Smooth muscle cell (in vitro differentiated cells): ENCODE measurements around the gene PRDM11. TPM values are rescaled to one million over a fixed set of nuclear protein-coding genes. Genes with fewer than 3 reads are reported as not detected.

Experiments
- DNase-seq: peaks from one replicate; lab custom pipeline; 2025; ENCODE audit not compliant: unreplicated experiment; lab: John Stamatoyannopoulos, UW
- H2AFZ ChIP-seq: fragments of 200-600 bp; sonication (generic); 2 replicates; pipeline ENCODE4 v1.6.0; 2016; ENCODE audit warnings: antibody characterized with exemption, low read depth, mild to moderate bottlenecking
- H3F3A ChIP-seq: fragments of 200-600 bp; sonication (generic); 2 replicates; pipeline ENCODE4 v1.6.0; 2017; ENCODE audit warnings: antibody characterized with exemption, low read depth
- H3K27ac ChIP-seq: fragments of 200-600 bp; sonication (generic); 2 replicates; pipeline ENCODE4 v1.5.1; 2016; ENCODE audit warnings: low read depth, mild to moderate bottlenecking
- H3K27me3 ChIP-seq: fragments of 200-600 bp; sonication (generic); 2 replicates; pipeline ENCODE4 v1.6.1; 2016; ENCODE audit warnings: low read depth, mild to moderate bottlenecking
- H3K36me3 ChIP-seq: fragments of 200-600 bp; sonication (generic); 2 replicates; pipeline ENCODE4 v1.5.1; 2016; ENCODE audit warnings: low read depth
- H3K4me1 ChIP-seq: fragments of 200-600 bp; sonication (generic); 2 replicates; pipeline ENCODE4 v1.5.1; 2016; ENCODE audit warnings: low read depth
- H3K4me2 ChIP-seq: fragments of 200-600 bp; sonication (generic); 2 replicates; pipeline ENCODE4 v1.6.0; 2016; ENCODE audit warnings: mild to moderate bottlenecking
- H3K4me3 ChIP-seq: fragments of 200-600 bp; sonication (generic); 2 replicates; pipeline ENCODE4 v1.5.1; 2016; ENCODE audit warnings: mild to moderate bottlenecking
- H3K79me2 ChIP-seq: fragments of 200-600 bp; sonication (generic); 2 replicates; pipeline ENCODE4 v1.6.0; 2016; ENCODE audit warnings: low read depth, mild to moderate bottlenecking
- H3K9ac ChIP-seq: fragments of 200-600 bp; sonication (generic); 2 replicates; pipeline ENCODE4 v1.6.0; 2016; ENCODE audit warnings: low read depth
- H3K9me3 ChIP-seq: fragments of 200-600 bp; sonication (generic); replicated peaks from 2 replicates; pipeline ENCODE4 v1.5.1; 2016; ENCODE audit warnings: low read depth
- H4K20me1 ChIP-seq: fragments of 200-600 bp; sonication (generic); 2 replicates; pipeline ENCODE4 v1.6.0; 2016; ENCODE audit warnings: low read depth
- WGBS: methylation state at CpG from one replicate; pipeline ENCODE4 v1.1.7; 2016; ENCODE audit warnings: low lambda C conversion rate; 5-methylcytosine and 5-hydroxymethylcytosine counted together
- polyA plus RNA-seq: library from polyadenylated mRNA; unstranded; fragments of >200 nt; fragmentation: Nextera tagmentation; extraction: Ambion mirVana; gene quantifications from 2 replicates; pipeline ENCODE4 v1.2.1, GENCODE V29; 2016
- total RNA-seq: library from RNA; depleted of rRNA; stranded (reverse); fragments of >200 nt; gene quantifications from 2 replicates; pipeline ENCODE4 v1.2.3, GENCODE V29; 2014
- TF ChIP-seq, protein P1 (sequence below): fragments of 200-600 bp; sonication (generic); IDR thresholded peaks from 2 replicates; pipeline ENCODE4 v1.5.1; 2017; ENCODE audit warnings: borderline replicate concordance, mild to moderate bottlenecking, antibody characterized with exemption; ENCODE audit not compliant: insufficient read depth, poor library complexity, severe bottlenecking

The PRDM11 gene
- total and polyA plus RNA-seq, 2 experiments from 2014 or later = 5.8 to 6.6 TPM

DNA sequence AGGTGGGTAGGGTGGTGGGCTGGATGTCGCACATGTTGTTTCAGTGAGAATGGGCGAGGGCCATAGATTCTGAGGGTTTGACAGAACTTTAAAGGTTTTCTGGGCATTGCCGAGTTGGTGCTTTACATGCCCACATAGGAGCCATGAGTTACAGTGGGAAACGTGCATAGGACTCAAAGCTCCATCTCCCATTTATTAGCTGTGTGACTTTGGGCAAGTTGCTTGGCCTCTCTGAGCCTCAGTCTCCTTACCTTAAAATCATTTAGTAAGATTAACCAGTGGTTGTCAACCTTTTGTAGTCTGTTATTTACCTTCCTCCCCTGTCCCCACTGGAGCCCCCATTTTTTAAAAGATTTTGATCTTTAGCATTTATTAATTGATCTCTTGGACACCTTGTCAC is 72.3 kb downstream of the PRDM11 start:
- H4K20me1 ChIP-seq = no peaks in the 10 kb centered on the region
- H3K79me2 ChIP-seq = no peaks in the 10 kb centered on the region
- TF ChIP-seq, protein P1, sequence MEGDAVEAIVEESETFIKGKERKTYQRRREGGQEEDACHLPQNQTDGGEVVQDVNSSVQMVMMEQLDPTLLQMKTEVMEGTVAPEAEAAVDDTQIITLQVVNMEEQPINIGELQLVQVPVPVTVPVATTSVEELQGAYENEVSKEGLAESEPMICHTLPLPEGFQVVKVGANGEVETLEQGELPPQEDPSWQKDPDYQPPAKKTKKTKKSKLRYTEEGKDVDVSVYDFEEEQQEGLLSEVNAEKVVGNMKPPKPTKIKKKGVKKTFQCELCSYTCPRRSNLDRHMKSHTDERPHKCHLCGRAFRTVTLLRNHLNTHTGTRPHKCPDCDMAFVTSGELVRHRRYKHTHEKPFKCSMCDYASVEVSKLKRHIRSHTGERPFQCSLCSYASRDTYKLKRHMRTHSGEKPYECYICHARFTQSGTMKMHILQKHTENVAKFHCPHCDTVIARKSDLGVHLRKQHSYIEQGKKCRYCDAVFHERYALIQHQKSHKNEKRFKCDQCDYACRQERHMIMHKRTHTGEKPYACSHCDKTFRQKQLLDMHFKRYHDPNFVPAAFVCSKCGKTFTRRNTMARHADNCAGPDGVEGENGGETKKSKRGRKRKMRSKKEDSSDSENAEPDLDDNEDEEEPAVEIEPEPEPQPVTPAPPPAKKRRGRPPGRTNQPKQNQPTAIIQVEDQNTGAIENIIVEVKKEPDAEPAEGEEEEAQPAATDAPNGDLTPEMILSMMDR = no peak
- no peak overlapping the region for H3K4me2 ChIP-seq
- H2AFZ ChIP-seq = no peak overlapping the region
- DNase-seq = no peak
- no peak overlapping the region for H3K9ac ChIP-seq
- H3K4me3 ChIP-seq = no peak overlapping the region
- WGBS = 93% methylated on average over 4 of the region's 4 CpGs
- H3K4me1 ChIP-seq = no peaks in the 10 kb centered on the region
- H3F3A ChIP-seq = no peaks in the 10 kb centered on the region
- H3K36me3 ChIP-seq = no peaks in the 10 kb centered on the region
- no peaks in the 10 kb centered on the region for H3K9me3 ChIP-seq
- H3K27me3 ChIP-seq = no peaks in the 10 kb centered on the region
- no peak overlapping the region for H3K27ac ChIP-seq

DNA sequence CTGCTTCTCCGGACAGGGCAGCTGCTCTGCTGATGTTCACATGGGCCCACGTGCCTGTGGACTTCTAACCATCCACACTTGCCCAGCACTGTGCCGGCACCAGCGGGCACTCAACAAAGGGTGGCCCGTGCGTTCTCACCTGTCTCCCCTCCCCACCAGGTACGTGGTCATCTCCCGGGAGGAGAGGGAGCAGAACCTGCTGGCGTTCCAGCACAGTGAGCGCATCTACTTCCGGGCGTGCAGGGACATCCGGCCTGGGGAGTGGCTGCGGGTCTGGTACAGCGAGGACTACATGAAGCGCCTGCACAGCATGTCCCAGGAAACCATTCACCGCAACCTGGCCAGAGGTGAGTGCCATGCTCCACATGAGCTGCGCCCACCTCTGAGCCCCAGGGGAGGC is 73.0 kb downstream of the PRDM11 start:
- Histone ChIP-seq H3K4me2 (no peak overlapping the region), H3K9ac (no peak overlapping the region), H3K36me3 (no peaks in the 10 kb centered on the region), H3F3A (no peaks in the 10 kb centered on the region), H3K79me2 (no peaks in the 10 kb centered on the region), H2AFZ (no peak overlapping the region), H3K4me1 (no peaks in the 10 kb centered on the region), H3K27me3 (no peaks in the 10 kb centered on the region), H3K4me3 (no peak overlapping the region), H3K27ac (no peak overlapping the region), H4K20me1 (no peaks in the 10 kb centered on the region), H3K9me3 (no peaks in the 10 kb centered on the region)
- DNase-seq = no peak
- TF ChIP-seq, protein P1 = no peak
- WGBS = 97% methylated on average over 18 of the region's 18 CpGs

DNA sequence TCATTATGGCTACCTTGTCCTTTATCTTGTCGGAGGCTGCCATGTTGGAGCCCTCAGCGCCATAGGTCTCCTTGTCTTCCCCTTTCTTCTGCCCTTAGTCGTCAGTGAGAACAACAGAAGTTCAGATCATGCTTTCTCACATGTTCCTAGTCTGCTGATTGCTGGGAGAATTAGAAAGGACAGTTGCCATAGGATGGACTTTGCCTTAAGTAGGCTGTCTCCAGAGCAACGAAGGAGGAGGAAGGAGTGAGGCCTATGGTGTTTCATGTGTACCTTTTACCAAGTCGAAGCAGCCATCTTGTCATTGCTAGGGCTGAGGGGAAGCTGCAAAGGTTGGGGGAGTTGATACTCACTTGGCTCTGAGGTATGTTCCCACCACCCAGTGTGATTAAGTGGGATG is 77.1 kb downstream of the PRDM11 start:
- Histone ChIP-seq H3K4me2 (no peak overlapping the region), H4K20me1 (no peaks in the 10 kb centered on the region), H3K27ac (no peak overlapping the region), H3F3A (no peaks in the 10 kb centered on the region), H3K36me3 (no peaks in the 10 kb centered on the region), H3K4me1 (no peaks in the 10 kb centered on the region), H3K79me2 (no peaks in the 10 kb centered on the region), H2AFZ (no peak overlapping the region), H3K9ac (no peak overlapping the region), H3K9me3 (no peaks in the 10 kb centered on the region), H3K4me3 (no peak overlapping the region), H3K27me3 (no peaks in the 10 kb centered on the region)
- TF ChIP-seq, protein P1 = no peak
- 97% methylated on average over 5 of the region's 5 CpGs for WGBS
- DNase-seq = no peak

DNA sequence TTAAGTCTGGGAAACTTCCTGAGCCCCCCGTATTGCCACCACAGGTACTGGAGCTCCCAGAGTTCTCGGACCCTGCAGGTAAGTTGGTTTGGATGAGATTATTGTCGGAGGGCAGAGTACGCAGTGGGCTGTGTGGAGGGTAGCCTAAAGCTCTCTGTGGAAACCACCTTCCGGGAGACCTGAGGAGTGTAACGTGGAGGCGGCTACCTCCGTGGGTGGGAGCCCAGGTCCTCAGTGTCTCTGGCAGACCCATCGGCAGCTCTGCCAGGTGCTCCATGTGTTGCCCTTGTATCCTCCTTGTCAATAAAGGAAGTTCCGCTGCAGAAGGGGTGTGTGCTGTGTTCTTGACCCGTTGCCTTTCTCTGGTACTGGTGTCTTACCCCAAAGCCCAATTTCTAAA is 78.3 kb downstream of the PRDM11 start:
- H3K4me1 ChIP-seq = no peaks in the 10 kb centered on the region
- no peak overlapping the region for H3K4me3 ChIP-seq
- H3F3A ChIP-seq = no peaks in the 10 kb centered on the region
- 97% methylated on average over 11 of the region's 11 CpGs for WGBS
- H2AFZ ChIP-seq = no peak overlapping the region
- no peak overlapping the region for H3K9ac ChIP-seq
- DNase-seq = no peak
- H3K4me2 ChIP-seq = no peak overlapping the region
- H3K79me2 ChIP-seq = no peaks in the 10 kb centered on the region
- no peaks in the 10 kb centered on the region for H3K36me3 ChIP-seq
- no peak overlapping the region for H3K27ac ChIP-seq
- H3K27me3 ChIP-seq = no peaks in the 10 kb centered on the region
- no peaks in the 10 kb centered on the region for H4K20me1 ChIP-seq
- TF ChIP-seq, protein P1 = no peak
- no peaks in the 10 kb centered on the region for H3K9me3 ChIP-seq
